H1 (cell line): ENCODE measurements around the gene PLSCR5. TPM values are rescaled to one million over a fixed set of nuclear protein-coding genes. Genes with fewer than 3 reads are reported as not detected.

ENCODE experiments used
- CTCF ChIA-PET: fragments of 300-600 bp; sonication (Branson Sonifier 250); formaldehyde crosslinking; loops from one replicate; lab custom pipeline; 2021; ENCODE audit not compliant: partially characterized antibody; lab: Charles Lee
- POLR2A ChIA-PET: fragments of 300-600 bp; sonication (Branson Sonifier 250); formaldehyde crosslinking; loops from one replicate; lab custom pipeline; 2021; ENCODE audit warnings: inconsistent platforms; ENCODE audit not compliant: partially characterized antibody; lab: Charles Lee
- DNase-seq, 2 experiments: peaks; one replicate each; pipeline versions ENCODE4 v3.0.0 to v3.0.0-alpha.2; 2010 to 2022; ENCODE audit warnings: low spot score in 2 of 2, low read depth in 1 of 2, mixed read lengths in 1 of 2
- FAIRE-seq: peaks from 2 replicates; lab custom pipeline; 2011; peaks lifted over from hg19 to GRCh38; lab: Jason Lieb, UNC
- H2AFZ ChIP-seq: 2 replicates; pipeline ENCODE4 v1.8.1; 2012; ENCODE audit warnings: low read length, inconsistent platforms
- H2AK5ac ChIP-seq: 2 replicates; pipeline ENCODE4 v1.6.1; 2013; ENCODE audit warnings: low read depth, low read length
- H2BK120ac ChIP-seq: replicated peaks from 2 replicates; pipeline ENCODE3; 2013; ENCODE audit warnings: low read depth, low read length, inconsistent platforms
- H2BK12ac ChIP-seq: 2 replicates; pipeline ENCODE4 v1.6.1; 2013; ENCODE audit warnings: low read depth, low read length
- H2BK15ac ChIP-seq: 2 replicates; pipeline ENCODE4 v1.6.1; 2013; ENCODE audit warnings: low read length
- H2BK20ac ChIP-seq: 2 replicates; pipeline ENCODE4 v1.6.1; 2013; ENCODE audit warnings: low read length
- H2BK5ac ChIP-seq: 2 replicates; pipeline ENCODE4 v1.6.1; 2013; ENCODE audit warnings: low read depth, low read length
- H3K14ac ChIP-seq: 2 replicates; pipeline ENCODE4 v1.6.1; 2013; ENCODE audit warnings: inconsistent platforms; ENCODE audit not compliant: insufficient read length
- H3K18ac ChIP-seq: 2 replicates; pipeline ENCODE4 v1.6.1; 2013; ENCODE audit warnings: low read length; ENCODE audit errors: extremely low read depth
- H3K23ac ChIP-seq: 2 replicates; pipeline ENCODE4 v1.6.1; 2013; ENCODE audit warnings: inconsistent platforms; ENCODE audit not compliant: insufficient read length
- H3K23me2 ChIP-seq: 2 replicates; pipeline ENCODE4 v1.6.1; 2013; ENCODE audit warnings: low read depth, low read length
- H3K27ac ChIP-seq: 2 replicates; pipeline ENCODE4 v1.6.1; 2011; ENCODE audit warnings: low read depth, low read length, inconsistent platforms
- H3K27me3 ChIP-seq, 4 experiments: replicated peaks in 1 of 4; 1 replicate in 1 of 4; 2 replicates in 3 of 4; pipeline versions ENCODE4 v1.6.1 to v1.8.1; 2011 to 2013; ENCODE audit warnings: low read length in 3 of 4, mild to moderate bottlenecking in 3 of 4, inconsistent platforms in 2 of 4, mixed read lengths in 2 of 4, moderate library complexity in 1 of 4; ENCODE audit not compliant: control insufficient read depth in 3 of 4, insufficient read depth in 3 of 4; ENCODE audit errors: extremely low read depth in 1 of 4
- H3K36me3 ChIP-seq, 4 experiments: 2 replicates each; pipeline versions ENCODE4 v1.6.1 to v1.8.1; 2011 to 2013; ENCODE audit warnings: mild to moderate bottlenecking in 4 of 4, low read length in 3 of 4, moderate library complexity in 2 of 4, control low read depth in 1 of 4, inconsistent platforms in 1 of 4; ENCODE audit not compliant: insufficient read depth in 4 of 4, control insufficient read depth in 2 of 4
- H3K4ac ChIP-seq: replicated peaks from 2 replicates; pipeline ENCODE3; 2013; ENCODE audit warnings: low read length, low read depth, mixed read lengths, inconsistent platforms; ENCODE audit not compliant: insufficient read length
- H3K4me1 ChIP-seq, 4 experiments: replicated peaks in 1 of 4; 1 replicate in 1 of 4; 2 replicates in 3 of 4; pipeline versions ENCODE4 v1.6.1 to v1.8.1; 2011 to 2013; ENCODE audit warnings: low read length in 3 of 4, inconsistent platforms in 2 of 4, mixed read lengths in 1 of 4; ENCODE audit not compliant: insufficient read depth in 4 of 4, control insufficient read depth in 3 of 4
- H3K4me2 ChIP-seq, 2 experiments: 2 replicates each; pipeline versions ENCODE4 v1.6.1 to v1.8.1; 2011 to 2013; ENCODE audit warnings: low read depth in 2 of 2, low read length in 2 of 2, control low read depth in 1 of 2, inconsistent platforms in 1 of 2, mild to moderate bottlenecking in 1 of 2; ENCODE audit not compliant: insufficient read depth in 1 of 2
- H3K4me3 ChIP-seq, 4 experiments: fragments of 200-600, 300-600 bp in 1 of 4; sonication (generic), shearing (Covaris generic), sonication (Bioruptor Twin) in 1 of 4; 2 replicates each; pipeline versions ENCODE4 v1.5.1 to v1.8.1; 2011 to 2016; ENCODE audit warnings: low read length in 4 of 4, low read depth in 3 of 4, control low read depth in 2 of 4, inconsistent platforms in 2 of 4, mild to moderate bottlenecking in 2 of 4, mixed read lengths in 1 of 4, moderate library complexity in 1 of 4; ENCODE audit not compliant: insufficient read depth in 2 of 4; ENCODE audit errors: extremely low read depth in 1 of 4
- H3K56ac ChIP-seq: replicated peaks from 2 replicates; pipeline ENCODE3; 2013; ENCODE audit warnings: low read depth, mild to moderate bottlenecking, mixed read lengths, low read length, inconsistent platforms; ENCODE audit not compliant: insufficient read length
- H3K79me1 ChIP-seq: 2 replicates; pipeline ENCODE4 v1.6.1; 2013; ENCODE audit warnings: low read depth, low read length, control low read depth
- H3K79me2 ChIP-seq, 2 experiments: 2 replicates each; pipeline versions ENCODE4 v1.6.1 to v1.8.1; 2012 to 2013; ENCODE audit warnings: low read length in 2 of 2, mild to moderate bottlenecking in 2 of 2, inconsistent platforms in 1 of 2; ENCODE audit not compliant: insufficient read depth in 2 of 2, control insufficient read depth in 1 of 2
- H3K9ac ChIP-seq, 4 experiments: replicated peaks in 1 of 4; 1 replicate in 1 of 4; 2 replicates in 3 of 4; pipeline versions ENCODE4 v1.6.1 to v1.8.1; 2011 to 2013; ENCODE audit warnings: low read depth in 3 of 4, low read length in 3 of 4, control low read depth in 2 of 4, mild to moderate bottlenecking in 2 of 4, moderate library complexity in 2 of 4, inconsistent platforms in 1 of 4; ENCODE audit errors: extremely low read depth in 1 of 4
- H3K9me3 ChIP-seq, 2 experiments: 2 replicates each; pipeline versions ENCODE4 v1.6.1 to v1.8.1; 2012 to 2013; ENCODE audit warnings: mild to moderate bottlenecking in 2 of 2, moderate library complexity in 2 of 2, control low read depth in 1 of 2, inconsistent platforms in 1 of 2, low read depth in 1 of 2, low read length in 1 of 2, mixed read lengths in 1 of 2; ENCODE audit not compliant: insufficient read depth in 2 of 2
- H4K20me1 ChIP-seq, 2 experiments: replicated peaks in 1 of 2; 2 replicates each; pipeline versions ENCODE3 to v1.8.1; 2011 to 2013; ENCODE audit warnings: inconsistent platforms in 2 of 2, low read length in 2 of 2, mild to moderate bottlenecking in 1 of 2; ENCODE audit not compliant: insufficient read depth in 2 of 2, control insufficient read depth in 1 of 2
- H4K5ac ChIP-seq: 2 replicates; pipeline ENCODE4 v1.6.1; 2013; ENCODE audit warnings: low read length, low read depth, mixed read lengths, inconsistent platforms; ENCODE audit not compliant: insufficient read length
- H4K8ac ChIP-seq: 2 replicates; pipeline ENCODE4 v1.8.0; 2013; ENCODE audit warnings: mild to moderate bottlenecking, moderate library complexity, low read length, inconsistent platforms; ENCODE audit not compliant: insufficient read depth; ENCODE audit errors: extremely low read depth
- H4K91ac ChIP-seq: replicated peaks from 2 replicates; pipeline ENCODE3; 2013; ENCODE audit warnings: low read length, mixed read lengths, inconsistent platforms; ENCODE audit not compliant: insufficient read length
- CHD2 ChIP-seq: IDR thresholded peaks from 2 replicates; pipeline ENCODE4 v1.6.1; 2012; ENCODE audit warnings: low read length, improper control_type of control experiment
- FOSL1 ChIP-seq: IDR thresholded peaks from 2 replicates; pipeline ENCODE4 v1.6.1; 2011; ENCODE audit warnings: mild to moderate bottlenecking, low read depth, low read length, moderate library complexity; ENCODE audit not compliant: insufficient read depth
- HDAC2 ChIP-seq, 2 experiments: fragments of 300-600 bp in 1 of 2; sonication (generic) in 1 of 2; IDR thresholded peaks; 2 replicates each; pipeline ENCODE4 v1.6.1; 2011 to 2012; ENCODE audit warnings: low read depth in 2 of 2, low read length in 2 of 2, mild to moderate bottlenecking in 2 of 2, moderate library complexity in 2 of 2, borderline replicate concordance in 1 of 2, inconsistent platforms in 1 of 2
- NANOG ChIP-seq: IDR thresholded peaks from 2 replicates; pipeline ENCODE4 v1.6.1; 2011; ENCODE audit warnings: low read length, low read depth, mild to moderate bottlenecking, inconsistent platforms; ENCODE audit not compliant: insufficient read depth, poor library complexity, severe bottlenecking
- RBBP5 ChIP-seq: IDR thresholded peaks from 2 replicates; pipeline ENCODE4 v1.7.1; 2012; ENCODE audit warnings: low read depth, mild to moderate bottlenecking, inconsistent platforms, low read length, moderate library complexity, borderline replicate concordance
- SAP30 ChIP-seq: fragments of 300-600 bp; sonication (generic); IDR thresholded peaks from 2 replicates; pipeline ENCODE4 v1.7.1; 2012; ENCODE audit warnings: low read length, moderate library complexity, mild to moderate bottlenecking, inconsistent platforms; ENCODE audit not compliant: insufficient read depth, insufficient replicate concordance
- SIRT6 ChIP-seq: IDR thresholded peaks from one replicate; pipeline ENCODE4 v1.7.1; 2012; ENCODE audit warnings: low read length, inconsistent platforms
- TEAD4 ChIP-seq: IDR thresholded peaks from 2 replicates; pipeline ENCODE4 v1.6.1; 2012; ENCODE audit warnings: low read depth, low read length, inconsistent platforms, mixed read lengths
- USF2 ChIP-seq: IDR thresholded peaks from 2 replicates; pipeline ENCODE4 v1.6.1; 2011; ENCODE audit warnings: low read length, improper control_type of control experiment
- WGBS, 2 experiments: shearing (Covaris generic) in 1 of 2; methylation state at CpG; one replicate each; pipeline versions ENCODE4 v1.1.6 to v1.1.7; 2013 to 2015; ENCODE audit warnings: low lambda C conversion rate in 2 of 2, mixed read lengths in 2 of 2, inconsistent platforms in 1 of 2, low coverage in 1 of 2, missing lambda C conversion rate in 1 of 2; ENCODE audit not compliant: insufficient replicate concordance in 2 of 2, insufficient coverage in 1 of 2, insufficient read length in 1 of 2; ENCODE audit errors: extremely low coverage in 1 of 2, missing lambda C conversion rate in 1 of 2; 5-methylcytosine and 5-hydroxymethylcytosine counted together
- polyA plus RNA-seq, 7 experiments: library from polyadenylated mRNA; depleted of rRNA in 3 of 7; stranded (reverse) in 5 of 7; unstranded in 2 of 7; fragments of >200 nt in 5 of 7; fragments of 200-250 nt in 2 of 7; gene quantifications; 1 replicate in 5 of 7; 2 replicates in 1 of 7; 4 replicates in 1 of 7; pipeline versions ENCODE4 v1.2.1 to v1.2.3, GENCODE V29; 2011 to 2013; ENCODE audit warnings: missing spikeins in 2 of 7, mixed read lengths in 2 of 7
- total RNA-seq: library from RNA; stranded (reverse); fragmentation: NEBNext Ultra II Directional; extraction: Animal tissue kit (Norgen Biotek cat#: 25700); gene quantifications from 2 replicates; pipeline ENCODE4 v1.2.1, GENCODE V29; 2021

Gene PLSCR5
- total and polyA plus RNA-seq, 2 of the 8 experiments (the other 6 are each of a cell fraction or from before 2014, with no cell fraction given), result not detected

DNA sequence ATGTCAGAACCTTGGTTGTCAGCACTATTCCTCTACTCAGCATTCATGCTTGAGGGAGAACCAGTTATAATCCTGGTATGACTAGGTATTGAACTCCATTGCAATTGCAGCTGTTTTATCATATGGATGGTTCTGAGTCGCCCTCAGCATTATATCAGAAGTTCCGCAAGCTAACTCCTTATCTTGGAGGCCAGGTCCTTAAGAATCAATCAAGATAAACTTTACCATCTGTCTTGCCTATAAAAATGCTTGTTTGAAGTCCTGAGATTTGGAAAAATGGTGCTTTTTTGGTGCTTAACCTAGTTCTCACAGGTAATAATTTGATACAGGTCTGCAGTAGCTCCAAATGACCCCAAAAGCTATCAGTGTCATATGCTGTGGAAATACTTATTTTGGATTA is 44.5 kb downstream of the PLSCR5 start:
- H2BK5ac ChIP-seq, result no peak overlapping the region
- 94% methylated on average over 2 of the region's 2 CpGs; no CpG with 5 or more reads in 1 of the 2 experiments for WGBS, 2 experiments
- no peaks in the 10 kb centered on the region for H3K79me1 ChIP-seq
- H3K4me3 ChIP-seq, result no peak overlapping the region
- no peak overlapping the region for H3K27ac ChIP-seq
- POLR2A ChIA-PET, result no interaction called here
- H4K8ac ChIP-seq, result no peak overlapping the region
- H2AFZ ChIP-seq, result no peak overlapping the region
- H3K18ac ChIP-seq, result no peak overlapping the region
- no peaks in the 10 kb centered on the region for H3K36me3 ChIP-seq
- H2AK5ac ChIP-seq, result no peak overlapping the region
- H2BK120ac ChIP-seq, result no peak overlapping the region
- H3K56ac ChIP-seq, result no peak overlapping the region
- H3K23ac ChIP-seq, result no peak overlapping the region
- no peaks in the 10 kb centered on the region for H4K20me1 ChIP-seq
- no peak for TF ChIP-seq HDAC2 (IDR thresholded peaks at IDR 0.05; ENCODE audit: borderline replicate concordance in 1 of 2, low read depth in 2 of 2, low read length in 2 of 2)
- TF ChIP-seq SAP30, result no peak
- no peak for TF ChIP-seq SIRT6
- no peak for TF ChIP-seq USF2
- no peak for TF ChIP-seq NANOG
- TF ChIP-seq FOSL1, result no peak
- TF ChIP-seq RBBP5, result no peak
- TF ChIP-seq CHD2, result no peak
- no peak for TF ChIP-seq TEAD4
- H2BK12ac ChIP-seq, result no peak overlapping the region
- H3K79me2 ChIP-seq, result no peaks in the 10 kb centered on the region
- H2BK15ac ChIP-seq, result no peak overlapping the region
- no peak overlapping the region for H4K5ac ChIP-seq
- no peak for FAIRE-seq
- CTCF ChIA-PET, result no interaction called here
- no peak overlapping the region for H3K9ac ChIP-seq
- DNase-seq, result no peak
- no peak overlapping the region for H4K91ac ChIP-seq
- H3K27me3 ChIP-seq, result no peaks in the 10 kb centered on the region
- no peaks in the 10 kb centered on the region for H3K23me2 ChIP-seq
- no peak overlapping the region for H3K4ac ChIP-seq
- H3K9me3 ChIP-seq, result peaks cover 0 to 7% of the 10 kb centered on the region in 2 experiments; a peak in 1 of 4 replicates
- H3K14ac ChIP-seq, result no peak overlapping the region
- no peak overlapping the region for H2BK20ac ChIP-seq
- no peak overlapping the region for H3K4me2 ChIP-seq
- H3K4me1 ChIP-seq, result no peaks in the 10 kb centered on the region
